22Rv1 (cell line): ENCODE measurements around the gene PTPRD.

Experiments used
- ZFX ChIP-seq: fragments of 450-650 bp; IDR thresholded peaks from 2 replicates; pipeline ENCODE4 v1.6.1; 2017; ENCODE audit warnings: antibody characterized with exemption, borderline replicate concordance
- TF ChIP-seq, protein P1 (sequence below): fragments of 450-650 bp; IDR thresholded peaks from 2 replicates; pipeline ENCODE4 v1.5.1; 2017; ENCODE audit warnings: mild to moderate bottlenecking

DNA sequence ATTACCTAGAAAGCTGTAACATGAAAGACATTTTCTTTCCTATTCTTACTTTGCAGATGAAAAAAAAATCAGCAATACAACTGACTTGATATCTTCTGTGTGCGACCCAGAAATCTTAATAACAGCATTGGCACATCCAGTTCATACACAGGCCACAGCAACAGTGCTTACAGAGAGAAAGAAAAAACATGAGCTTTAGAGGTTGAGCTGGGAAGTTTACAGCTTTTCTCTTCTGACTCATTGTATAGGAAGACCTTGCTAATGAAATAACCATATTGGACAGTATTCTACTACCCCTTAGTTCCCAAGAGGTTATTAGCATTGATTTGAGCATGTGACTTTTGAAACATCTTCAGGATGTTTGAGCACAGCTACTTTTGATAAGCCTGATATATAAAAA lies 1779.8 kb downstream of the PTPRD start:
- TF ChIP-seq, protein P1, sequence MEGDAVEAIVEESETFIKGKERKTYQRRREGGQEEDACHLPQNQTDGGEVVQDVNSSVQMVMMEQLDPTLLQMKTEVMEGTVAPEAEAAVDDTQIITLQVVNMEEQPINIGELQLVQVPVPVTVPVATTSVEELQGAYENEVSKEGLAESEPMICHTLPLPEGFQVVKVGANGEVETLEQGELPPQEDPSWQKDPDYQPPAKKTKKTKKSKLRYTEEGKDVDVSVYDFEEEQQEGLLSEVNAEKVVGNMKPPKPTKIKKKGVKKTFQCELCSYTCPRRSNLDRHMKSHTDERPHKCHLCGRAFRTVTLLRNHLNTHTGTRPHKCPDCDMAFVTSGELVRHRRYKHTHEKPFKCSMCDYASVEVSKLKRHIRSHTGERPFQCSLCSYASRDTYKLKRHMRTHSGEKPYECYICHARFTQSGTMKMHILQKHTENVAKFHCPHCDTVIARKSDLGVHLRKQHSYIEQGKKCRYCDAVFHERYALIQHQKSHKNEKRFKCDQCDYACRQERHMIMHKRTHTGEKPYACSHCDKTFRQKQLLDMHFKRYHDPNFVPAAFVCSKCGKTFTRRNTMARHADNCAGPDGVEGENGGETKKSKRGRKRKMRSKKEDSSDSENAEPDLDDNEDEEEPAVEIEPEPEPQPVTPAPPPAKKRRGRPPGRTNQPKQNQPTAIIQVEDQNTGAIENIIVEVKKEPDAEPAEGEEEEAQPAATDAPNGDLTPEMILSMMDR, result no peak
- no peak for TF ChIP-seq ZFX
